A549 treated with CORT108297 at 1 μM for 4 hours (cell line): ENCODE data around the gene FAR2. TPM values are rescaled to one million over a fixed set of nuclear protein-coding genes. Genes with fewer than 3 reads are reported as not detected.

Source experiments
- total RNA-seq: library from RNA; stranded (reverse); fragments of 200-300 nt; extraction: Qiagen RNA extraction; gene quantifications from 5 replicates; pipeline ENCODE4 v1.2.3, GENCODE V29; 2022

Gene FAR2
- not detected in 5 replicates for total RNA-seq

GRCh38 chr12:29148911-29149690 lies at the start of gene FAR2:
FAR2 (plus strand) TSS chr12:29149278; CDS start chr12:29270450, 121,172 bp downstream.

GRCh38 chr12:29380536-29381523 lies 231.8 kb downstream of the FAR2 start, which contains the start of gene ERGIC2:
ERGIC2 (minus strand) TSS chr12:29381172; CDS start chr12:29371633, 9,539 bp downstream.

Other genes with a start within 250 kb of the FAR2 start
- 62.7 to 89.2 TPM (median 68.5 TPM) in 5 replicates for gene ERGIC2, start 231.9 kb downstream of the FAR2 start, total RNA-seq